ENCODE data around the gene PEX5L. TPM values are rescaled to one million over a fixed set of nuclear protein-coding genes. Genes with fewer than 3 reads are reported as not detected.
"Not testable (repeated sequence)": the region's sequence is repeated elsewhere in the genome, so short reads cannot be mapped to it uniquely, and the experiment has no call there.

The PEX5L gene
- total and polyA plus RNA-seq, 2 experiments from 2014 or later = 0.07 to 0.30 TPM

- no peak for DNase-seq (ENCODE audit: low read depth in 1 of 2, low spot score in 1 of 2)
These were observed 24.8 kb downstream of the PEX5L start for GRCh38 chr3:180011927-180012326.

GRCh38 chr3:180008318-180008717 lies 28.4 kb downstream of the PEX5L start:
- not testable (repeated sequence) for DNase-seq (ENCODE audit: low read depth in 1 of 2, low spot score in 1 of 2); H3K27ac ChIP-seq; H3K9me3 ChIP-seq (ENCODE audit: low read depth); H3K4me3 ChIP-seq; H3K36me3 ChIP-seq; H3K4me1 ChIP-seq (ENCODE audit: low read depth); H3K27me3 ChIP-seq

More at GRCh38 chr3:180011927-180012326, 24.8 kb downstream of the PEX5L start:
- no peaks in the 10 kb centered on the region for H3K36me3 ChIP-seq
- no peaks in the 10 kb centered on the region for H3K27me3 ChIP-seq
- no peaks in the 10 kb centered on the region for H3K4me1 ChIP-seq (ENCODE audit: low read depth)
- no peaks in the 10 kb centered on the region for H3K9me3 ChIP-seq (ENCODE audit: low read depth)
- no peak overlapping the region for H3K4me3 ChIP-seq
- no peak overlapping the region for H3K27ac ChIP-seq
- no peak for TF ChIP-seq CTCF (IDR thresholded peaks at IDR 0.05; ENCODE audit: low read depth, low read length)

- Histone ChIP-seq H3K27ac (no peak overlapping the region), H3K27me3 (no peaks in the 10 kb centered on the region), H3K9me3 (ENCODE audit: low read depth) (no peaks in the 10 kb centered on the region), H3K36me3 (no peaks in the 10 kb centered on the region), H3K4me1 (ENCODE audit: low read depth) (no peaks in the 10 kb centered on the region), H3K4me3 (no peak overlapping the region)
- no peak for DNase-seq (ENCODE audit: low read depth in 1 of 2, low spot score in 1 of 2)
- TF ChIP-seq CTCF (IDR thresholded peaks at IDR 0.05; ENCODE audit: low read depth, low read length) = no peak
These were observed 32.2 kb downstream of the PEX5L start for GRCh38 chr3:180004542-180004941.

GRCh38 chr3:180002006-180002405 lies 34.7 kb downstream of the PEX5L start:
- no peaks in the 10 kb centered on the region for H3K27me3 ChIP-seq
- DNase-seq (ENCODE audit: low read depth in 1 of 2, low spot score in 1 of 2) = no peak
- H3K9me3 ChIP-seq (ENCODE audit: low read depth) = no peaks in the 10 kb centered on the region
- H3K27ac ChIP-seq = no peak overlapping the region
- H3K36me3 ChIP-seq = no peaks in the 10 kb centered on the region
- TF ChIP-seq CTCF (IDR thresholded peaks at IDR 0.05; ENCODE audit: low read depth, low read length) = no peak
- H3K4me3 ChIP-seq = no peak overlapping the region
- no peaks in the 10 kb centered on the region for H3K4me1 ChIP-seq (ENCODE audit: low read depth)

GRCh38 chr3:180000500-180000899 lies 36.2 kb downstream of the PEX5L start:
- Histone ChIP-seq H3K27me3 (no peaks in the 10 kb centered on the region), H3K4me3 (no peak overlapping the region), H3K27ac (no peak overlapping the region), H3K4me1 (ENCODE audit: low read depth) (no peaks in the 10 kb centered on the region), H3K36me3 (no peaks in the 10 kb centered on the region), H3K9me3 (ENCODE audit: low read depth) (no peaks in the 10 kb centered on the region)
- DNase-seq (ENCODE audit: low read depth in 1 of 2, low spot score in 1 of 2) = no peak
- TF ChIP-seq CTCF (IDR thresholded peaks at IDR 0.05; ENCODE audit: low read depth, low read length) = no peak

GRCh38 chr3:179995406-179995805 lies 41.3 kb downstream of the PEX5L start:
- Histone ChIP-seq H3K27me3 (no peaks in the 10 kb centered on the region), H3K27ac (no peak overlapping the region)
- no peak for TF ChIP-seq CTCF (IDR thresholded peaks at IDR 0.05; ENCODE audit: low read depth, low read length)

More at GRCh38 chr3:179995406-179995805, 41.3 kb downstream of the PEX5L start:
- Histone ChIP-seq H3K36me3 (no peaks in the 10 kb centered on the region), H3K4me1 (ENCODE audit: low read depth) (no peaks in the 10 kb centered on the region), H3K9me3 (ENCODE audit: low read depth) (no peaks in the 10 kb centered on the region), H3K4me3 (no peak overlapping the region)
- no peak for DNase-seq (ENCODE audit: low read depth in 1 of 2, low spot score in 1 of 2)

Measured in cardiac muscle cell (in vitro differentiated cells and primary cell).